ENCODE data around the gene PLLP. TPM values are rescaled to one million over a fixed set of nuclear protein-coding genes. Genes with fewer than 3 reads are reported as not detected.

PLLP gene
- total and polyA plus RNA-seq, 7 donors: 0.99 to 10.2 (median 4.2) TPM

- H3K4me3 ChIP-seq: no peak overlapping the region
- H3K9me3 ChIP-seq: no peaks in the 10 kb centered on the region
- TF ChIP-seq, protein P1, sequence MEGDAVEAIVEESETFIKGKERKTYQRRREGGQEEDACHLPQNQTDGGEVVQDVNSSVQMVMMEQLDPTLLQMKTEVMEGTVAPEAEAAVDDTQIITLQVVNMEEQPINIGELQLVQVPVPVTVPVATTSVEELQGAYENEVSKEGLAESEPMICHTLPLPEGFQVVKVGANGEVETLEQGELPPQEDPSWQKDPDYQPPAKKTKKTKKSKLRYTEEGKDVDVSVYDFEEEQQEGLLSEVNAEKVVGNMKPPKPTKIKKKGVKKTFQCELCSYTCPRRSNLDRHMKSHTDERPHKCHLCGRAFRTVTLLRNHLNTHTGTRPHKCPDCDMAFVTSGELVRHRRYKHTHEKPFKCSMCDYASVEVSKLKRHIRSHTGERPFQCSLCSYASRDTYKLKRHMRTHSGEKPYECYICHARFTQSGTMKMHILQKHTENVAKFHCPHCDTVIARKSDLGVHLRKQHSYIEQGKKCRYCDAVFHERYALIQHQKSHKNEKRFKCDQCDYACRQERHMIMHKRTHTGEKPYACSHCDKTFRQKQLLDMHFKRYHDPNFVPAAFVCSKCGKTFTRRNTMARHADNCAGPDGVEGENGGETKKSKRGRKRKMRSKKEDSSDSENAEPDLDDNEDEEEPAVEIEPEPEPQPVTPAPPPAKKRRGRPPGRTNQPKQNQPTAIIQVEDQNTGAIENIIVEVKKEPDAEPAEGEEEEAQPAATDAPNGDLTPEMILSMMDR (IDR thresholded peaks at IDR 0.05): no peak
- TF ChIP-seq POLR2A (IDR thresholded peaks at IDR 0.05) (no peak), EP300 (IDR thresholded peaks at IDR 0.05) (no peak), POLR2AphosphoS5 (IDR thresholded peaks at IDR 0.05) (no peak)
- DNase-seq: no peak
- no peaks in the 10 kb centered on the region for H3K36me3 ChIP-seq
- no peaks in the 10 kb centered on the region for H3K4me1 ChIP-seq
- no peaks in the 10 kb centered on the region for H3K27me3 ChIP-seq
- no peak overlapping the region for H3K27ac ChIP-seq
- intact Hi-C loops (cut with DNase I): no loop called here
- WGBS, 2 donors: 57 to 58% methylated on average over 2 of the region's 2 CpGs
These were observed 40.3 kb upstream of the PLLP start for GRCh38 chr16:57324749-57325148.

GRCh38 chr16:57319646-57320045 lies 35.2 kb upstream of the PLLP start:
- no peaks in the 10 kb centered on the region for H3K36me3 ChIP-seq
- H3K4me1 ChIP-seq: peaks cover 0 to 12% (median 4%) of the 10 kb centered on the region in 4 donors
- no peaks in the 10 kb centered on the region for H3K9me3 ChIP-seq
- H3K4me3 ChIP-seq: no peak overlapping the region
- no peaks in the 10 kb centered on the region for H3K27me3 ChIP-seq
- WGBS, 2 donors: 74 to 84% methylated on average over 2 of the region's 2 CpGs
- intact Hi-C loops (cut with DNase I): no loop called here
- no peak for DNase-seq
- H3K27ac ChIP-seq: no peak overlapping the region
- TF ChIP-seq POLR2A (IDR thresholded peaks at IDR 0.05) (no peak), POLR2AphosphoS5 (IDR thresholded peaks at IDR 0.05) (no peak), EP300 (IDR thresholded peaks at IDR 0.05) (no peak)
- TF ChIP-seq, protein P1 (IDR thresholded peaks at IDR 0.05): no peak

- Histone ChIP-seq H3K9me3 (no peaks in the 10 kb centered on the region), H3K27ac (peak overlapping the region in 1 of 4 donors; percentile 21), H3K4me1 (peaks cover 0 to 13% (median 6%) of the 10 kb centered on the region in 4 donors), H3K4me3 (no peak overlapping the region), H3K36me3 (no peaks in the 10 kb centered on the region), H3K27me3 (no peaks in the 10 kb centered on the region)
- intact Hi-C loops (cut with DNase I): no loop called here
- TF ChIP-seq POLR2A (IDR thresholded peaks at IDR 0.05) (no peak), POLR2AphosphoS5 (IDR thresholded peaks at IDR 0.05) (no peak), EP300 (IDR thresholded peaks at IDR 0.05) (no peak)
- TF ChIP-seq, protein P1 (IDR thresholded peaks at IDR 0.05): no peak
- peak; percentile 35 for DNase-seq
- 84 to 87% methylated on average over 13 of the region's 13 CpGs for WGBS, 2 donors
These were observed 33.9 kb upstream of the PLLP start for GRCh38 chr16:57318240-57318970.

GRCh38 chr16:57316390-57317017 lies 32.0 kb upstream of the PLLP start:
- Histone ChIP-seq H3K36me3 (no peaks in the 10 kb centered on the region), H3K27me3 (no peaks in the 10 kb centered on the region), H3K4me3 (no peak overlapping the region), H3K27ac (peak overlapping the region; percentile 34 to 78 (median 56)), H3K9me3 (no peaks in the 10 kb centered on the region), H3K4me1 (peaks cover 0 to 13% (median 6%) of the 10 kb centered on the region in 4 donors)
- intact Hi-C loops (cut with DNase I): no loop called here
- 87 to 88% methylated on average over 3 of the region's 3 CpGs for WGBS, 2 donors
- peak; percentile 85 for DNase-seq
- TF ChIP-seq, protein P1 (IDR thresholded peaks at IDR 0.05): no peak
- peak; percentile 31 to 69 (median 56) for TF ChIP-seq POLR2AphosphoS5 (IDR thresholded peaks at IDR 0.05)
- no peak for TF ChIP-seq POLR2A (IDR thresholded peaks at IDR 0.05)
- peak in 1 of 4 donors; percentile 33 for TF ChIP-seq EP300 (IDR thresholded peaks at IDR 0.05)

Data from sigmoid colon (tissue), 7 donors.